AG10803 (cell line): Measurements from ENCODE around the gene CCL26.

Experiments used
- DNase-seq: peaks from one replicate; pipeline ENCODE4 v3.0.0; 2010; ENCODE audit warnings: low read depth
- H3K4me3 ChIP-seq: 2 replicates; pipeline ENCODE4 v1.5.1; 2011; ENCODE audit warnings: mild to moderate bottlenecking, low read length, control low read depth
- TF ChIP-seq, protein P1 (sequence below): conservative IDR thresholded peaks from 2 replicates; pipeline ENCODE4 v1.5.1; 2011; ENCODE audit warnings: mild to moderate bottlenecking, low read length, control low read depth, inconsistent platforms

The CCL26 gene

DNA sequence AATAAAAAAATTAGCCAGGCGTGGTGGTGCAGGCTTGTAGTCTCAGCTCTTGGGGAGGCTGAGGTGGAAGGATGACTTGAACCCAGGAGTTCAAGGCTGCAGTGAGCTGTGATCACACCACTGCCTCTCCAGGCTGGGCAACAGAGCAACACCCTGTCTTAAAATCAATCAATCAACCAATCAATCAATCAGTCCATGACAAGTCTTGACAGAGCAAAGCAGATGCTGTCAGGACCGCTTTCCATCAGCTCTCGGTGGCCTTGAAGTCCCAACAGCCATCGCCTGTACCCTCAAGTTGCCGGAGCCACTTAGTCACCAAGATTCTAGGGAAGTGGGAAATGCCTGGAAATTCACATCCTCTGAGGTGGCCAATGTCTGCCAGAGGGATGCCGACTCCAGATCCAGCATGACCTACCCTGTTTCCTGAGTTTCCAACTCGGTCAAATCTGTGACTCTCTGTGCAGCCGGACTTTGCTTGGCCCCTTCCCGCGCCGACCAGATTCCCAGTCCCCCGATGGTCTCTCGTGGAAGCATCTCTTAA is 42.5 kb upstream of the CCL26 start:
- peak; percentile 32 for DNase-seq
- TF ChIP-seq, protein P1, sequence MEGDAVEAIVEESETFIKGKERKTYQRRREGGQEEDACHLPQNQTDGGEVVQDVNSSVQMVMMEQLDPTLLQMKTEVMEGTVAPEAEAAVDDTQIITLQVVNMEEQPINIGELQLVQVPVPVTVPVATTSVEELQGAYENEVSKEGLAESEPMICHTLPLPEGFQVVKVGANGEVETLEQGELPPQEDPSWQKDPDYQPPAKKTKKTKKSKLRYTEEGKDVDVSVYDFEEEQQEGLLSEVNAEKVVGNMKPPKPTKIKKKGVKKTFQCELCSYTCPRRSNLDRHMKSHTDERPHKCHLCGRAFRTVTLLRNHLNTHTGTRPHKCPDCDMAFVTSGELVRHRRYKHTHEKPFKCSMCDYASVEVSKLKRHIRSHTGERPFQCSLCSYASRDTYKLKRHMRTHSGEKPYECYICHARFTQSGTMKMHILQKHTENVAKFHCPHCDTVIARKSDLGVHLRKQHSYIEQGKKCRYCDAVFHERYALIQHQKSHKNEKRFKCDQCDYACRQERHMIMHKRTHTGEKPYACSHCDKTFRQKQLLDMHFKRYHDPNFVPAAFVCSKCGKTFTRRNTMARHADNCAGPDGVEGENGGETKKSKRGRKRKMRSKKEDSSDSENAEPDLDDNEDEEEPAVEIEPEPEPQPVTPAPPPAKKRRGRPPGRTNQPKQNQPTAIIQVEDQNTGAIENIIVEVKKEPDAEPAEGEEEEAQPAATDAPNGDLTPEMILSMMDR: no peak
- no peak overlapping the region for H3K4me3 ChIP-seq

DNA sequence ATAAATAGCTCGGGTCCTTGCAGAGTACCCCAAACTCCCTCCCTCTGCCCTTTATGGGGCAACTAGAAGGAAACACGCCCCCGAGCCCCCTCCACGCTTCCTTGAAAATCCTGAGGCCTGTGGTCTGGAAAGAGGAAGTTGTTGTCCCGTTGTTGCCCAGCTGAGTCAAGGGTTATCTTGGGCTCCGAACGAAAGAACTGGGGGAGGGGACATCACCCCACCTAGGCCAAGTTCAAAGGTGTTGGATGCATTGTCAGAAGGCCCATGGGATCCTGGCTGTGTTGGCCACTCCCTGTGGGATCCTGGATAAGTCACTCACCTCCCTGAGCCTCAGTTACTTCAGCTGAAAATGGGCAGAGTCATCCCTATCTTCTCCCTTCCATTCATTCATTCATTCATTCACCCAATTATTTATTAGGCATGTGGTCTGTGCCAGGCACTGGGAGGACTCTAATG is 41.8 kb upstream of the CCL26 start, which contains the start of gene CCL24:
Gene CCL24, minus strand, starts transcription at position 26 of the 456 bp plus-strand sequence. CDS start 91 bp downstream, outside the sequence.
- no peak within 1 kb of the TSS for H3K4me3 ChIP-seq
- TF ChIP-seq, protein P1: no peak
- DNase-seq: no peak

DNA sequence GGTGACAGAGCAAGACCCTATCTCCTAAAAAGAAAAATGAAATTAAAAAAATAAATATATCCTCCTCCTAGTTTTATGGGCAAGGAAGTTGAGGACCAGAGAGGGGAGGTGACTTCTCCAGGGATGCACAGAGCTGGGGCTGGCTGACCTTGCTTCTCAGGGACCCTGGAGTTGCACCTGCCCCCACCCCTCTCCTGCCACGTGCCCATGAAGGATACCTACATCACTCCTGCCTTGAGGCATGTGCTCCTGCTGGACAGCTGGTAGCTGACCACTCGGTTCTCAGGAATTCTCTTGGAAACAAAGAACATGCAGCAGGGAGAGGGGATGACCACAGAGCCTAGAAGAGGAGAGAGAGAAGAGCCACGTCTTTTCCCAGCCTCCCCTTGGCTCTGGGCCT is 41.1 kb upstream of the CCL26 start:
- TF ChIP-seq, protein P1: no peak

DNA sequence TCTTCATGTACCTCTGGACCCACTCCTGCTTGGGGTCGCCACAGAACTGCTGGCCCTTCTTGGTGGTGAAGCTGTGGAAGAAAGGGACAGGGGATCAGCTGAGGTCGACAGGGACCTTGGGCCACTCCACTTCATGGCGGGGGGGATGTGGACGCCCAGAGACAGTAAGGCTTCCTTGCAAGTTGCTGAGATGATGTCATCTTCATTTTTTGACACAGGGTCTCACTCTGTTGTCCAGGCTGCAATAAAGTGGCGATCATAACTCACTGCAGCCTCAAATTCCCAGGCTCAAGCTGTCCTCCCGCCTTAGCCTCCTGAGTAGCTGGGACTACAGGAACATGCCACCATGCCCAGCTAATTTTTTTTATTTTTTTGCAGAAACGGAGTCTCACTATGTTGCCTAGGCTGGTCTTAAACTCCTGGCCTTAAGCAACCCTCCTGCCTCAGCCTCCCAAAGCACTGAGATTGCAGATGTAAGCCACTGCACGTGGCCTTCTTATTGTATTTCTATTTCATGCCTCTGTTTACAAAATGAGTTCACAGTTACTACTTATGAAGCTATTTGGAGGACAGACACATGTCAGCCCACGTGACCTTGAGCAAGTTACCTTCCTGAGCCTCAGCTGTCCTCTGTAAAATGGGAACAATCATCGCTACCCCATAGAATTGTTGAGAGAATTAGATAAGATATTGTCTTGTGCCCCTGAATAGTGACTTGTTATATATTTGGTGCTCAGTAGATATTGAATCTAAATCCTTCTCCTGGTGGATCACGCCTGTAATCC is 40.1 kb upstream of the CCL26 start:
- DNase-seq: no peak
- TF ChIP-seq, protein P1: no peak

More for the DNA sequence above, 41.1 kb upstream of the CCL26 start:
- H3K4me3 ChIP-seq: no peak overlapping the region
- peak; percentile 26 for DNase-seq

DNA sequence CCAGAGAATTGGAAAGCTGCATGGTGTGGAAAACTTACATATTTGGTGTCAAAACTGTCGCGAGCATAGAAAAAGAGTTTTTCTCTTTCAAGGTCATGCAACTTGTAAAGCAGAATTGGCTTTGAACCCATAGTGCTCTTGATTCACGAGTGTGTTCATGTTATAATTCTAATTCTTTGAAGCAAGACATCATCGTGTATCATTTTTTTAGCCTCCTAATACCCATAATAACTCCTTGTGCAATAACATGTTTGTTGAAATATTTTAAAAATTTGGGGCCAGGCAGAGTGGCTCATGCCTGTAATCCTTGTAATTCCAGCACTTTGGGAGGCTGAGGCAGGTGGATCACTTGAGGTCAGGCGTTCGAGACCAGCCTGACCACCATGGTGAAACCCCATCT is 37.4 kb upstream of the CCL26 start:
- no peak overlapping the region for H3K4me3 ChIP-seq
- TF ChIP-seq, protein P1: no peak
- DNase-seq: peak; percentile 75

More for the DNA sequence above, 40.1 kb upstream of the CCL26 start:
- H3K4me3 ChIP-seq: no peak overlapping the region

DNA sequence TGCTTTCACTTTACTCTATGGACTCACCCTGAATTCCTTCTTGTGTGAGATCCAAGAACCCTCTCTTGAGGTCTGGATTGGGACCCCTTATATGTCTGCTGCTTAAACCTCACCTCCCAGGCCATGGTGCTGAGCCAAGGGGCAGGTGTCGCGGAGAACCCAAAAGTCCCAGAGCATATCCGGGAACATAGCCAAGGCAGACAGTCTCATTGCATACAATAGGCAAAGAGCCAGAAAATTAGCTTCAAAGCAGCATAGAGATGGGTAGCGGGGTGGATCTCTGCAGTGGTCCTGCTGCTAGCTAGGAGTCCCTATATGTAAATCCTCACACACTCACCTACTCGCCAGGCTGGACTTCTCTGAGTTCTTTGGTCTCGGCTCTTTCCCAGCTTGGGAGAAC is 36.1 kb upstream of the CCL26 start:
- TF ChIP-seq, protein P1: no peak
- H3K4me3 ChIP-seq: no peak overlapping the region
- DNase-seq: no peak

DNA sequence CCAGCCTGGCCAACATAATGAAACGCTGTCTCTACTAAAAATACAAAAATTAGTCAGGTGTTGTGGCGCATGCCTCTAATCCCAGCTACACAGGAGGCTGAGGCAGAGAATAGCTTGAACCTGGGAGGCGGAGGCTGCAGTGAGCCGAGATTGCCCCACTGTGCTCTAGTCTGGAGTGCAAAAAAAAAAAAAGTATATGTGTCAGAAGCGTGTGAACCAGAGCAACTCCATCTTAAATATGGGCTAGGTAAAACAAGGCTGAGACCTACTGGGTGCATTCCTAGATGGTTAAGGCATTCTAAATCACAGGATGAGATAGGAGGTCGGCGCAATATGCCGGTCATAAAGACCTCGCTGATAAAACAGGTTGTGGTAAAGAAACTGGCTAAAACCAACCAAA is 35.4 kb upstream of the CCL26 start:
- no peak overlapping the region for H3K4me3 ChIP-seq
- no peak for DNase-seq
- TF ChIP-seq, protein P1: no peak
